GM12801 (cell line): ENCODE measurements around the gene NARF.

ENCODE experiments used
- TF ChIP-seq, protein P1 (sequence below): IDR thresholded peaks from one replicate; pipeline ENCODE4 v1.5.1; 2011; ENCODE audit warnings: control low read depth; ENCODE audit not compliant: insufficient read length; ENCODE audit errors: extremely low read depth

NARF gene

DNA sequence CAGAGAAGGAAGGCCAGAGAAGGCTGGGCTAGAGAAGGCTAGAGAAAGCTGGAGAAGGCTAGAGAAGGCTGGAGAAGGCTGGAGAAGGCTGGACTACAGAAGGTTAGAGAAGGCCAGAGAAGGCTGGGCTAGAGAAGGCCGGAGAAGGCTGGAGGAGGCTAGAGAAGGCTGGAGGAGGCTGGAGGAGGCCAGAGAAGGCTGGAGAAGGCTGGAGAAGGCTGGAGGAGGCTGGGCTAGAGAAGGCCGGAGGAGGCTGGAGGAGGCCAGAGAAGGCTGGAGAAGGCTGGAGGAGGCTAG, 33.7 kb upstream of the NARF start:
- TF ChIP-seq, protein P1, sequence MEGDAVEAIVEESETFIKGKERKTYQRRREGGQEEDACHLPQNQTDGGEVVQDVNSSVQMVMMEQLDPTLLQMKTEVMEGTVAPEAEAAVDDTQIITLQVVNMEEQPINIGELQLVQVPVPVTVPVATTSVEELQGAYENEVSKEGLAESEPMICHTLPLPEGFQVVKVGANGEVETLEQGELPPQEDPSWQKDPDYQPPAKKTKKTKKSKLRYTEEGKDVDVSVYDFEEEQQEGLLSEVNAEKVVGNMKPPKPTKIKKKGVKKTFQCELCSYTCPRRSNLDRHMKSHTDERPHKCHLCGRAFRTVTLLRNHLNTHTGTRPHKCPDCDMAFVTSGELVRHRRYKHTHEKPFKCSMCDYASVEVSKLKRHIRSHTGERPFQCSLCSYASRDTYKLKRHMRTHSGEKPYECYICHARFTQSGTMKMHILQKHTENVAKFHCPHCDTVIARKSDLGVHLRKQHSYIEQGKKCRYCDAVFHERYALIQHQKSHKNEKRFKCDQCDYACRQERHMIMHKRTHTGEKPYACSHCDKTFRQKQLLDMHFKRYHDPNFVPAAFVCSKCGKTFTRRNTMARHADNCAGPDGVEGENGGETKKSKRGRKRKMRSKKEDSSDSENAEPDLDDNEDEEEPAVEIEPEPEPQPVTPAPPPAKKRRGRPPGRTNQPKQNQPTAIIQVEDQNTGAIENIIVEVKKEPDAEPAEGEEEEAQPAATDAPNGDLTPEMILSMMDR: no peak

DNA sequence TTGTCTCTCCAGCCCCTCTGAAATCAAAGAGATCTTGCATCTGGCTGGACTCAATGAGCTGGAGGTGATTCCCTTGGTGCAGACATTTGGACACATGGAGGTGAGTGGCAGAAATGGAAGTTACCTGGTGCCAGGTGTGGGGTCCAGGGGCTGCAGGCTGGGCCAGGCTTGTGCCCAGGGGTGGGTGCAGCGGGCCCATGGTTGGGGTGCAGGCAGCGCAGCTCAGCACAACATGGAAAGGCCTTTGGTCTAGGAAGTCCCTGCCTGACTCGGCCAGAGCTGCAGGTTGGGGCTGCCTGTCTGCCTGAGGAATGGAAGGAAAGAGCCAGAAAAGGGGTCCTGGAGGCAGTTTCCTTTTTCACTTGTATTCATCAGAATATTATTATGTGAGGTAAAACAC, 30.0 kb upstream of the NARF start:
- TF ChIP-seq, protein P1: no peak

DNA sequence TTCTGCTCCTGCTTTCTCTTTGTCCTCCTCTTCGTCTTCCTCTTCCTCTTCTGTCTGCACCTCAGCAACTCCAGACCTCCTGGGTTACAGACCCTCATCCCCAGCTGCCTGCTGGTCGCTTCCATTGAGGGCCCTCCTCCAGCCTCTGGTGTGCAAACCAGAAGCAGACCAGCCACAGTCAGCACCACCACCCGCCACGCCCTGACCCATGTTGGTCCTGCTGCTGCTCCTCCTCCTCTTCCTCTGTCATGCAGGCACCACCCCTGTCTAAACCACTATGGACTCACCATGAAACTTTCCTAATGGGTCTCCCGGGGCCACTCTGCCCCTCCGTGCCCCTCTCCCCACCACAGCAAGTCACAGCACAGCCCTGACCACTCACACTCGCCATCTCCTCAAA, 28.7 kb upstream of the NARF start:
- TF ChIP-seq, protein P1: no peak

DNA sequence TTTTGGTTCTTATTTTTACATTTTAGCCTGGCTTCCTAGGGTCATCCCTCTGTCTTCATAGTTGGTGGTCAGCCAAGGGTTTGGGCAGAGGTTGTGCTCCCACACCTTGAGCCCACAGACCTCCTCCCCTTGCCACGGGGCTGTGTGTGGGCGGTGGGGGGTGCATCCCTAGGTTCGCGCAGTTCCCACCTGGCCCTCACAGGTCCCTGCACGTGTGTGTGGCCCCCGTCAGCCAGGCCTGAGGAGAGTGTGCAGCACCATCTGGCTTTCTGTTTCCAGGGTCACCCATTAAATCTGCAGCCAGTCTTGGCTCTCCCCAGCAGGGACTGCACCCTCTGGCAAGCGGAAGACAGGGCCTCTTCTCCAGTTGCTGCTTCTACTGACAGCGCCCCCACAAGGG, 26.5 kb upstream of the NARF start:
- TF ChIP-seq, protein P1: no peak

DNA sequence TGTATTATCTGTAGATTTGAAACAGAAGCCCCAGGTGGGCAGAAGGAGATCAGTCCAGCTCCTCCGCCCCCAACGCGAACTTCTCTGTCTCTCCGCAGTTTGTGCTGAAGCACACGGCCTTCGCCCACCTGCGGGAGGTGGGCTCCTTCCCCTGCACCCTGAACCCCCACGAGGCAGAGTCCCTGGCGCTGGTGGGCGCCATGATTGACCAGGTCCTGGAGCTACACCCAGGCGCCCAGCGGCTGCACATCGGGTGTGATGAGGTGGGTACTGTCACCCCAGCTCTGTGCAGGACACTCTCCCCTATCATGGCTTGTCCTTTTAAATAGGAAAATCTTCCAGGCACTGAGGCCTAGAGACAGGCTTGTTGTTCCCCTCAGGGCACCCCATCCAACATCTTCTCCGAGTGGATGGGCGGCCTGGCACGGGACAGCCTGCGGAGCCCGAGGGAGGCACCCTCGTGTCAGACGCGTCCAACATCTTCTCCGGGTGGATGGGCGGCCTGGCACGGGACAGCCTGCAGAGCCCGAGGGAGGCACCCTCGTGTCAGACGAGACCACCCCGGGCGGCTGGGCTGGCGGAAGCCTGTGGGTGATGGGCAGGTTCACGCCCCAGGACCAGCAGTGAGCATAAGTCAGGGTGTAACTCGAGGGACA, 24.9 kb upstream of the NARF start:
- TF ChIP-seq, protein P1: no peak

DNA sequence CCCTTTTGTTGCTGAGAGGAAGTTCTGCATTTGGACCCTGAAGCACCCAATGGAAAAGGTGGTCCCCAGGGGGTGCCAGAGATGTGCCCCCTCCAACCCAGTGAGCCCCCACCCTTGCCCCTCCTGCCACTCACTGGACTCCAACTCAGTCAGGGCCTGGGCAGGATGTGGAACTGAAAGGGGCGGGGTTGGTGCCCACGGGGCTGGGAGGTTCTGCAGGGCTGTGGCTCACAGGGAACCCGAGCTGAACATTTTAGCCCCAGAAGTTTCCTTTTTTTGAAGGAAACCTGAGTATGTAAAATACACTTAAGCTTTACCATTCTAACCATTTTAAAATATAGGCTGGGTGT, 24.4 kb upstream of the NARF start:
- TF ChIP-seq, protein P1: no peak

DNA sequence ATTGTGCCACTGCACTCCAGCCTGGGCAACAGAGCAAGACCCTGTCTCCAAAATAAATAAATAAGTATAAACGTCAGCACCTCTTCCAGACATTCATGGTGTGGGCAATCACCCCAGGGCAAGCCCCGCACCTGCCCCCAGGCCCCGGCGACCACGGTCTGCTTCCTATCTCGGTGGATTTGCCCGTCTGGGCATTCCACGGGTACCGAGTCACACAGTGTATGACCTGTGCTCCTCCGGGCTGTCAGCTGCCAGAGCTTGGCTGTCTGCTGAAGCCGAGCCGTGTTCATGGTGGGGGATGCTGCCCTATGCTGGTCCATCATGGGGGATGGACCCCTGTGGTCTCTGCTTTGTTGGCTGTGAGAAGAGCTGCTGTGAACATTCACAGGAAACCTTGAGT, 23.4 kb upstream of the NARF start:
- TF ChIP-seq, protein P1: no peak
